Left ventricle myocardium superior (tissue), 1 donor: ENCODE data around the gene RARS2. TPM values are rescaled to one million over a fixed set of nuclear protein-coding genes. Genes with fewer than 3 reads are reported as not detected.

ENCODE experiments used
- total RNA-seq: library from RNA; stranded (reverse); fragmentation: NEBNext Ultra II Directional; extraction: Animal tissue kit (Norgen Biotek cat#: 25700); gene quantifications from one replicate; pipeline ENCODE4 v1.2.1, GENCODE V29; 2021
- donor health status: DM: no; HTN: yes; CAD: no; lungs with severe emphysema.

Gene RARS2
- total RNA-seq, 1 donor from 2014 or later: 19.2 TPM

Other genes with a start within 250 kb of the RARS2 start
- gene C6orf163, start 245.2 kb downstream of the RARS2 start, total RNA-seq: 1.7 TPM
- 0.25 TPM for gene CFAP206, start 182.0 kb downstream of the RARS2 start, total RNA-seq
- 10.5 TPM for gene SLC35A1, start 117.0 kb downstream of the RARS2 start, total RNA-seq
- gene ORC3, start 148 bp upstream of the RARS2 start, total RNA-seq: 18.7 TPM
- 30.7 TPM for gene AKIRIN2, start 112.2 kb upstream of the RARS2 start, total RNA-seq